ENCODE measurements around the gene AGTR1.
A peak's percentile ranks its signal among the peaks of the same experiment; 100 is the strongest.

AGTR1 gene

GRCh38 chr3:148697306-148698189 lies at the start of gene AGTR1:
TSS of gene AGTR1 (plus strand) at chr3:148697903. CDS start at chr3:148741036, 43,133 bp downstream.
- Histone ChIP-seq H3K4me1 (no peaks in the 10 kb centered on the region), H3K4me3 (peak within 1 kb of the TSS; percentile 25), H3K36me3 (replicated peaks) (no peaks in the 10 kb centered on the region), H3K9me3 (no peaks in the 10 kb centered on the region), H3K27me3 (ENCODE audit: low read depth) (peaks cover 37% of the 10 kb centered on the region)
- DNase-seq (ENCODE audit: low spot score in 2 of 2): peak; percentile 38 to 67
- in situ Hi-C loops (cut with MboI; ENCODE audit: low sequenced_read_pairs): no loop called here

GRCh38 chr3:148648685-148649352 lies 48.9 kb upstream of the AGTR1 start:
- DNase-seq (ENCODE audit: low spot score in 2 of 2): no peak
- Histone ChIP-seq H3K4me1 (no peaks in the 10 kb centered on the region), H3K4me3 (no peak overlapping the region), H3K27me3 (ENCODE audit: low read depth) (peaks cover 3% of the 10 kb centered on the region), H3K9me3 (no peaks in the 10 kb centered on the region), H3K36me3 (replicated peaks) (no peaks in the 10 kb centered on the region)
- in situ Hi-C loops (cut with MboI; ENCODE audit: low sequenced_read_pairs): no loop called here

GRCh38 chr3:148651549-148651948 lies 46.2 kb upstream of the AGTR1 start:
- H3K4me3 ChIP-seq: no peak overlapping the region

GRCh38 chr3:148654433-148654832 lies 43.3 kb upstream of the AGTR1 start:
- in situ Hi-C loops (cut with MboI; ENCODE audit: low sequenced_read_pairs): no loop called here
- no peaks in the 10 kb centered on the region for H3K4me1 ChIP-seq
- H3K36me3 ChIP-seq (replicated peaks): no peaks in the 10 kb centered on the region
- no peaks in the 10 kb centered on the region; the same call in none of the 2 replicates for H3K27me3 ChIP-seq (ENCODE audit: low read depth)
- no peaks in the 10 kb centered on the region for H3K9me3 ChIP-seq
- DNase-seq (ENCODE audit: low spot score in 2 of 2): no peak
- no peak overlapping the region for H3K4me3 ChIP-seq

More at GRCh38 chr3:148651549-148651948, 46.2 kb upstream of the AGTR1 start:
- in situ Hi-C loops (cut with MboI; ENCODE audit: low sequenced_read_pairs): no loop called here
- peaks cover 3% of the 10 kb centered on the region for H3K27me3 ChIP-seq (ENCODE audit: low read depth)
- no peaks in the 10 kb centered on the region for H3K4me1 ChIP-seq
- no peaks in the 10 kb centered on the region for H3K36me3 ChIP-seq (replicated peaks)
- no peaks in the 10 kb centered on the region for H3K9me3 ChIP-seq
- no peak for DNase-seq (ENCODE audit: low spot score in 2 of 2)

- H3K4me1 ChIP-seq: no peaks in the 10 kb centered on the region
- in situ Hi-C loops (cut with MboI; ENCODE audit: low sequenced_read_pairs): no loop called here
- H3K36me3 ChIP-seq (replicated peaks): no peaks in the 10 kb centered on the region
- DNase-seq (ENCODE audit: low spot score in 2 of 2): no peak
- peaks cover 4% of the 10 kb centered on the region; the same call in 1 of the 2 replicates for H3K27me3 ChIP-seq (ENCODE audit: low read depth)
- no peak overlapping the region for H3K4me3 ChIP-seq
- no peaks in the 10 kb centered on the region for H3K9me3 ChIP-seq
Observed at GRCh38 chr3:148657470-148657869, 40.2 kb upstream of the AGTR1 start.

GRCh38 chr3:148659512-148659911 lies 38.2 kb upstream of the AGTR1 start:
- H3K4me1 ChIP-seq: no peaks in the 10 kb centered on the region
- no peaks in the 10 kb centered on the region for H3K36me3 ChIP-seq (replicated peaks)
- H3K27me3 ChIP-seq (ENCODE audit: low read depth): peaks cover 12% of the 10 kb centered on the region
- DNase-seq (ENCODE audit: low spot score in 2 of 2): no peak
- no peak overlapping the region for H3K4me3 ChIP-seq
- no peaks in the 10 kb centered on the region for H3K9me3 ChIP-seq
- in situ Hi-C loops (cut with MboI; ENCODE audit: low sequenced_read_pairs): no loop called here

- H3K9me3 ChIP-seq: no peaks in the 10 kb centered on the region
- no peak for DNase-seq (ENCODE audit: low spot score in 2 of 2)
- H3K27me3 ChIP-seq (ENCODE audit: low read depth): peaks cover 3% of the 10 kb centered on the region; the same call in 1 of the 2 replicates
- H3K36me3 ChIP-seq (replicated peaks): no peaks in the 10 kb centered on the region
- in situ Hi-C loops (cut with MboI; ENCODE audit: low sequenced_read_pairs): no loop called here
- no peak overlapping the region for H3K4me3 ChIP-seq
- no peaks in the 10 kb centered on the region for H3K4me1 ChIP-seq
Observed at GRCh38 chr3:148680289-148680688, 17.4 kb upstream of the AGTR1 start.

GRCh38 chr3:148681080-148681479 lies 16.6 kb upstream of the AGTR1 start:
- no peaks in the 10 kb centered on the region for H3K4me1 ChIP-seq
- peaks cover 3% of the 10 kb centered on the region; the same call in 1 of the 2 replicates for H3K27me3 ChIP-seq (ENCODE audit: low read depth)
- no peaks in the 10 kb centered on the region for H3K9me3 ChIP-seq
- H3K36me3 ChIP-seq (replicated peaks): no peaks in the 10 kb centered on the region
- no peak for DNase-seq (ENCODE audit: low spot score in 2 of 2)
- H3K4me3 ChIP-seq: no peak overlapping the region
- in situ Hi-C loops (cut with MboI; ENCODE audit: low sequenced_read_pairs): no loop called here

- Histone ChIP-seq H3K9me3 (no peaks in the 10 kb centered on the region), H3K4me1 (no peaks in the 10 kb centered on the region), H3K27me3 (ENCODE audit: low read depth) (0 out of 2 replicates have a peak, but pooled peaks cover 3% of the 10 kb centered on the region), H3K36me3 (replicated peaks) (no peaks in the 10 kb centered on the region), H3K4me3 (no peak overlapping the region)
- no peak for DNase-seq (ENCODE audit: low spot score in 2 of 2)
- in situ Hi-C loops (cut with MboI; ENCODE audit: low sequenced_read_pairs): no loop called here
Observed at GRCh38 chr3:148682997-148683396, 14.7 kb upstream of the AGTR1 start.

GRCh38 chr3:148694116-148694515 lies 3.6 kb upstream of the AGTR1 start:
- no peaks in the 10 kb centered on the region for H3K9me3 ChIP-seq
- H3K36me3 ChIP-seq (replicated peaks): no peaks in the 10 kb centered on the region
- in situ Hi-C loops (cut with MboI; ENCODE audit: low sequenced_read_pairs): no loop called here
- H3K4me1 ChIP-seq: no peaks in the 10 kb centered on the region
- peaks cover 26% of the 10 kb centered on the region for H3K27me3 ChIP-seq (ENCODE audit: low read depth)
- no peak for DNase-seq (ENCODE audit: low spot score in 2 of 2)
- no peak overlapping the region for H3K4me3 ChIP-seq

GRCh38 chr3:148698190-148698810 lies 597 bp downstream of the AGTR1 start:
- Histone ChIP-seq H3K4me1 (no peaks in the 10 kb centered on the region), H3K27me3 (ENCODE audit: low read depth) (peaks cover 37% of the 10 kb centered on the region), H3K4me3 (peak overlapping the region; percentile 25), H3K36me3 (replicated peaks) (no peaks in the 10 kb centered on the region), H3K9me3 (no peaks in the 10 kb centered on the region)
- no peak for DNase-seq (ENCODE audit: low spot score in 2 of 2)
- in situ Hi-C loops (cut with MboI; ENCODE audit: low sequenced_read_pairs): no loop called here

- no peak overlapping the region for H3K4me3 ChIP-seq
- H3K9me3 ChIP-seq: no peaks in the 10 kb centered on the region
- no peaks in the 10 kb centered on the region for H3K36me3 ChIP-seq (replicated peaks)
- H3K4me1 ChIP-seq: no peaks in the 10 kb centered on the region
- DNase-seq (ENCODE audit: low spot score in 2 of 2): no peak
- H3K27me3 ChIP-seq (ENCODE audit: low read depth): no peaks in the 10 kb centered on the region; the same call in none of the 2 replicates
- in situ Hi-C loops (cut with MboI; ENCODE audit: low sequenced_read_pairs): no loop called here
Observed at GRCh38 chr3:148705314-148705713, 7.6 kb downstream of the AGTR1 start.

GRCh38 chr3:148707601-148708380 lies 10.1 kb downstream of the AGTR1 start:
- no peak overlapping the region for H3K4me3 ChIP-seq
- H3K36me3 ChIP-seq (replicated peaks): no peaks in the 10 kb centered on the region
- DNase-seq (ENCODE audit: low spot score in 2 of 2): no peak
- in situ Hi-C loops (cut with MboI; ENCODE audit: low sequenced_read_pairs): no loop called here
- no peaks in the 10 kb centered on the region for H3K27me3 ChIP-seq (ENCODE audit: low read depth)
- no peaks in the 10 kb centered on the region for H3K9me3 ChIP-seq
- no peaks in the 10 kb centered on the region for H3K4me1 ChIP-seq

All from HAP-1 (cell line).